ENCODE measurements around the gene SFT2D1.

The SFT2D1 gene

DNA sequence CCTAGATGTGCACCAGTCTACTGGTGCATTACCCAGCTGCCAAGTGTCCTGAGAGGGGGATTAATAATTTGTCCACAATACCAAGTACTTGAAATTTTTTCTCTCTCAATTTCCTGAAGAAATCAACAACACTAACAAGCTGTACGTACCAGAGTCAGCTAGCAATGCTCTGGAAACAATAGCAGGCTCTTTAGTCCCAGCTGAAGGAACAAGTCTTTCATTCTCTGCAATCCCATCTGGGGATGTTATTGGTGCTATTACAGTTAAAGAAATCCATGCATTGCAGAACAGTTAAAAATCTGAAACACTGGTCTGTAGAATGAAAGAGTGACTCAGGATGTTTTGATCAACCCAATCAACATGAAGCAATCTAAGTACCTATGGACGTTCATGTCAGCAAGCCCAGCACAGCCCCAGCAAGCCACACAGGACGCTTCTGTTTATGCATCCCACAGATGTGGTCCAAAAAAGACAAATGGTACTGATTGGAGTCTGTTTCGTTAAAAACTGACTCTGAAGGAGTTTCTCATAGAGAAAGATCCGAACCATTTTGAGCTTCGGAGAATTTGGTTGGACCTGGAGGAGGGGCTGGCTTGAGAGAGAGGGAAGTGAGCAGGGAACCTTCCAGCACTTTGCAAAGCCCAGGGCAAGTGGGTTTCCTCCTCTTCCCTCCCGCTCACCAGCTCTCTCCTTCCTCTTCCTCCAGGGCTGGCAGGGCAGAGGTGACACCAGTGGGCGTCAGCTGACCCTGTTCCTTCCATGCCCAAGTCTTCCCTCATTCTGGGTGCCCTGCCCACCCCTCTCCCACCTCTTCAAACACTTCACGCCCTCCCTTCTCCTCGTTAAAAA lies 46.1 kb downstream of the SFT2D1 start:
- Histone ChIP-seq H4K20me1 (ENCODE audit: insufficient read depth, low read length, poor library complexity, severe bottlenecking) (no peaks in the 10 kb centered on the region), H3K9me2 (replicated peaks; ENCODE audit: low read depth, low read length) (no peaks in the 10 kb centered on the region), H2AFZ (ENCODE audit: low read length) (no peak overlapping the region), H3K36me3 (ENCODE audit: insufficient read depth, low read length) (no peaks in the 10 kb centered on the region), H3K4me3 (ENCODE audit: low read length, poor library complexity, severe bottlenecking) (no peak overlapping the region), H3K4me2 (ENCODE audit: low read depth, low read length, poor library complexity, severe bottlenecking) (no peak overlapping the region), H3K9me3 (ENCODE audit: insufficient read depth, low read depth, low read length) (no peaks in the 10 kb centered on the region), H3K79me2 (ENCODE audit: insufficient read depth, low read length) (no peaks in the 10 kb centered on the region), H3K27me3 (ENCODE audit: insufficient read depth, low read length, poor library complexity, severe bottlenecking) (no peaks in the 10 kb centered on the region), H3K4me1 (ENCODE audit: insufficient read depth, low read length, poor library complexity, severe bottlenecking) (peaks cover 18% of the 10 kb centered on the region), H3F3A (ENCODE audit: low read depth) (peaks cover 3% of the 10 kb centered on the region; the same call in 1 of the 2 replicates), H3K9ac (ENCODE audit: low read depth, low read length, poor library complexity, severe bottlenecking) (no peak overlapping the region)
- TF ChIP-seq EZH2phosphoT487 (IDR thresholded peaks at IDR 0.05; ENCODE audit: borderline replicate concordance): no peak
- TF ChIP-seq, protein P1, sequence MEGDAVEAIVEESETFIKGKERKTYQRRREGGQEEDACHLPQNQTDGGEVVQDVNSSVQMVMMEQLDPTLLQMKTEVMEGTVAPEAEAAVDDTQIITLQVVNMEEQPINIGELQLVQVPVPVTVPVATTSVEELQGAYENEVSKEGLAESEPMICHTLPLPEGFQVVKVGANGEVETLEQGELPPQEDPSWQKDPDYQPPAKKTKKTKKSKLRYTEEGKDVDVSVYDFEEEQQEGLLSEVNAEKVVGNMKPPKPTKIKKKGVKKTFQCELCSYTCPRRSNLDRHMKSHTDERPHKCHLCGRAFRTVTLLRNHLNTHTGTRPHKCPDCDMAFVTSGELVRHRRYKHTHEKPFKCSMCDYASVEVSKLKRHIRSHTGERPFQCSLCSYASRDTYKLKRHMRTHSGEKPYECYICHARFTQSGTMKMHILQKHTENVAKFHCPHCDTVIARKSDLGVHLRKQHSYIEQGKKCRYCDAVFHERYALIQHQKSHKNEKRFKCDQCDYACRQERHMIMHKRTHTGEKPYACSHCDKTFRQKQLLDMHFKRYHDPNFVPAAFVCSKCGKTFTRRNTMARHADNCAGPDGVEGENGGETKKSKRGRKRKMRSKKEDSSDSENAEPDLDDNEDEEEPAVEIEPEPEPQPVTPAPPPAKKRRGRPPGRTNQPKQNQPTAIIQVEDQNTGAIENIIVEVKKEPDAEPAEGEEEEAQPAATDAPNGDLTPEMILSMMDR (conservative IDR thresholded peaks at IDR 0.05; ENCODE audit: low read length): no peak

DNA sequence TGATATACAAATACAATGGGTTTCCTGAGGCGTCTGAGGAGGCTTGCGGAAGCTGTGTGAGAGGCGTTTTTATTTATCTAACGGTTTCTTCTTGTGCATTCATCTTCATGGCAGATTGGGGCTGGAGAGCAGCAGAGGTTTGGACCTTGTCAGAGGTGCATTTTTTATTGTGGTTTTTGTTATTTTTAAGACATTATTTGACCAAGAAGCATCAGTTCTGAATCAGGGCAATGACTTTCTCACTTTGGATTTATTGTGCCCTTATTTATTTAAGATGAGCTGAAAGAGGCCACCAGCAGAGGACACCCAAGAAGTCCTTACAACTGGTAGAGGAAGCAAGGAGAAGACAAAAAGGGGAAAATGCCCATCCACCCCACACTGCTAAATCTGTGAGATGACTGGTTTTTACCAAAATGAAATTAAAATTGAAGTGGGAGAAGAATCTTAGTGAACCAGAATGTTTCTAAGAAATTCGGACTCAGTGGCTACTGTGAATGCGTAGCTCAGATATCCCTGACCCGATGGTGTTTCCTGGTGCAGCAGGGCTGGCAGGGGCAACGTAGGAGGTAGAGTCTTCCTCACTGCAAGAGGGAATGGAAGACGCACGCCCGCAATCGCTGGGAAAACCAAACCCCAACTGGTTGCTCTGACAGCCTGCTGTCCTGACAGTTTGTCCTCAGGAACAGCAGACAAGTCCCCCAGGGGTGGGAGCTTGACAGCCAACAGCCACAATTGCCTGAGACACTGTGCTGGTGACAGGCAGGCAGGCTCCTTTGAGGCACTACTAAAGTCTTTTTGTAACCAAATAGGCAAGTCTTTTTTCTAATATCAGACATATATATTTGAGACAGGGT lies 48.4 kb downstream of the SFT2D1 start:
- no peak overlapping the region for H3K4me3 ChIP-seq (ENCODE audit: low read length, poor library complexity, severe bottlenecking)
- H3K4me2 ChIP-seq (ENCODE audit: low read depth, low read length, poor library complexity, severe bottlenecking): peak overlapping the region; percentile 52
- no peaks in the 10 kb centered on the region for H3K79me2 ChIP-seq (ENCODE audit: insufficient read depth, low read length)
- peaks cover 3% of the 10 kb centered on the region; the same call in 1 of the 2 replicates for H3F3A ChIP-seq (ENCODE audit: low read depth)
- no peak overlapping the region for H3K9ac ChIP-seq (ENCODE audit: low read depth, low read length, poor library complexity, severe bottlenecking)
- H3K9me2 ChIP-seq (replicated peaks; ENCODE audit: low read depth, low read length): no peaks in the 10 kb centered on the region
- no peaks in the 10 kb centered on the region for H3K36me3 ChIP-seq (ENCODE audit: insufficient read depth, low read length)
- H2AFZ ChIP-seq (ENCODE audit: low read length): no peak overlapping the region
- H3K27me3 ChIP-seq (ENCODE audit: insufficient read depth, low read length, poor library complexity, severe bottlenecking): no peaks in the 10 kb centered on the region
- no peak for TF ChIP-seq EZH2phosphoT487 (IDR thresholded peaks at IDR 0.05; ENCODE audit: borderline replicate concordance)
- TF ChIP-seq, protein P1 (conservative IDR thresholded peaks at IDR 0.05; ENCODE audit: low read length): no peak; the same call in 1 of the 2 replicates
- no peaks in the 10 kb centered on the region for H4K20me1 ChIP-seq (ENCODE audit: insufficient read depth, low read length, poor library complexity, severe bottlenecking)
- no peaks in the 10 kb centered on the region for H3K9me3 ChIP-seq (ENCODE audit: insufficient read depth, low read depth, low read length)
- peaks cover 18% of the 10 kb centered on the region for H3K4me1 ChIP-seq (ENCODE audit: insufficient read depth, low read length, poor library complexity, severe bottlenecking)

DNA sequence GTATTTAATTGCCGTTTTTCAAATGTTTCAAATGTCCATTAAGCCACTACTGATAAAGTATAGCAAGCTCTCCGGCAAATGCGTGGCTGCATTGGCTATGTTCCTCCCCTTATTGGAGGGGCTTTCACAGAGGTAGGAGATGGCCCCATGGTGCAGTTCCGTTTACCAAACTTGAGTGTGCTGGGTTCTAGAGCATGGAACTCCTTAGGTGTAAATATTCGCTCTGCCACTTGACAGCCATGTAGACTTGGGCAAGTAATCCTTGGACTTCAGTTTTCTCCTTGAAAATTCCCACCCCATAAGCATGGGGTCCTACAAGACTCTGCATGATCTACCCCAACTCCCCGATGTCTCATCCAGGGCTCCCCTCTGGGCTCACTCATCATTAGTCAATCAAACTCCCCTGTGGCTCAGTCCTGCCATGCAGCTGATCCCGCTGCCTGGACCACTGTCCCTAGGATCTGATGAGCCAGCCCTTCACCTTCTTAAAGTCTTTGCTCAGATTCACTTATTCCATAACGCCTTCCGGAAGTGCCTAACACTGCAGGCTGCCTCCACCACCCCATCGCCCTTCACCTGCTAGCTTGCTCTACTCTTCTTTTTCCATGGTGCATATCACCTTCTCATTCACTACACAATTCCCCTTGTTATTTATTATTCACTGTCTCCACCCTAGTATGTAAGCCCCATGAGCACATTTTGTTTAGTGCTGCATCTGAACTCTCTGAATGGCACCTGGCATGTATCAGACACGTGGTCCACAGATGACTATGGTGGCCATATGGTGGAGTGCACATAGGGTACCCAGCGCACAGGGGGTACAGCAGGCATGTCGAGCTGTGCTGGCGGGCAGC lies 52.9 kb downstream of the SFT2D1 start:
- H3K4me2 ChIP-seq (ENCODE audit: low read depth, low read length, poor library complexity, severe bottlenecking): no peak overlapping the region
- H2AFZ ChIP-seq (ENCODE audit: low read length): no peak overlapping the region

More for the DNA sequence above, 52.9 kb downstream of the SFT2D1 start:
- H3K36me3 ChIP-seq (ENCODE audit: insufficient read depth, low read length): no peaks in the 10 kb centered on the region
- no peak overlapping the region for H3K9ac ChIP-seq (ENCODE audit: low read depth, low read length, poor library complexity, severe bottlenecking)
- H3K79me2 ChIP-seq (ENCODE audit: insufficient read depth, low read length): no peaks in the 10 kb centered on the region
- H3K4me1 ChIP-seq (ENCODE audit: insufficient read depth, low read length, poor library complexity, severe bottlenecking): peaks cover 6% of the 10 kb centered on the region
- no peaks in the 10 kb centered on the region for H3K9me2 ChIP-seq (replicated peaks; ENCODE audit: low read depth, low read length)
- H3K4me3 ChIP-seq (ENCODE audit: low read length, poor library complexity, severe bottlenecking): no peak overlapping the region
- no peaks in the 10 kb centered on the region for H4K20me1 ChIP-seq (ENCODE audit: insufficient read depth, low read length, poor library complexity, severe bottlenecking)
- H3K9me3 ChIP-seq (ENCODE audit: insufficient read depth, low read depth, low read length): no peaks in the 10 kb centered on the region
- no peaks in the 10 kb centered on the region for H3F3A ChIP-seq (ENCODE audit: low read depth)
- TF ChIP-seq, protein P1 (conservative IDR thresholded peaks at IDR 0.05; ENCODE audit: low read length): no peak
- no peak for TF ChIP-seq EZH2phosphoT487 (IDR thresholded peaks at IDR 0.05; ENCODE audit: borderline replicate concordance)
- H3K27me3 ChIP-seq (ENCODE audit: insufficient read depth, low read length, poor library complexity, severe bottlenecking): no peaks in the 10 kb centered on the region
